Heart left ventricle (tissue), 13 donors: ENCODE measurements around the gene NTRK1.

ENCODE experiments used
- CTCF ChIP-seq, 12 donors: fragments of 200-600 bp; sonication (generic) in 4 of 12; IDR thresholded peaks; one replicate each; pipeline versions ENCODE4 v1.5.0 to v1.8.0; 2018 to 2022; ENCODE audit warnings: antibody characterized with exemption in 12 of 12, mild to moderate bottlenecking in 5 of 12
- POLR2A ChIP-seq, 2 donors: fragments of 450-650 bp; IDR thresholded peaks; one replicate each; pipeline ENCODE4 v1.6.1; 2017; ENCODE audit warnings: antibody characterized with exemption in 2 of 2, mild to moderate bottlenecking in 2 of 2, moderate library complexity in 2 of 2
- donor health status: ischemic (EF 13 %, LVEDD 7.1; RV severe dilation, severe dysfunction).
- donor health status: DM: no; HTN: yes; CAD: no.
- donor health status: DM: no; HTN: no; CAD: no.
- donor health status: ischemic (EF 25% LVEDD 6.9; RV normal size, moderate dysfunction).
- donor health status: ischemic (EF 25% LVEDD 5.7; RV mildly dilated, moderate dysfunction).
- donor health status: ischemic (EF 35%, LVEDD 5.7; RV mildly dilated, moderate dysfunction).
- donor health status: nonischemic (EF 11% LVEDD 7.7; RV severe dilation, severe dysfunction).
- donor health status: DM: yes; HTN: yes; CAD: no.
- donor health status: PGD.
- donor health status: ischemic (EF 29% LVEDD 5.4; RV normal size, mild dysfunction).
- donor health status: nonischemic (EF 23%, LVEDD 6.1; RV moderate dilation, normal function).

- TF ChIP-seq POLR2A (IDR thresholded peaks at IDR 0.05) (no peak), CTCF (IDR thresholded peaks at IDR 0.05) (no peak)
Observed at GRCh38 chr1:156898971-156899664, 38.5 kb downstream of the NTRK1 start.
